A549 (cell line): ENCODE measurements around the gene GRIN2C.

ENCODE experiments used
- BHLHE40 ChIP-seq: IDR thresholded peaks from 2 replicates; pipeline ENCODE4 v1.6.1; 2012; ENCODE audit warnings: low read depth, low read length, inconsistent platforms
- CTCF ChIP-seq: fragments of >200 bp; sonication (Bioruptor Twin); formaldehyde crosslinking; IDR thresholded peaks from 3 replicates; pipeline ENCODE4 v1.5.1; 2016
- GATA3 ChIP-seq: IDR thresholded peaks from 2 replicates; pipeline ENCODE4 v1.6.1; 2012; ENCODE audit warnings: borderline replicate concordance
- HOXA7 ChIP-seq: fragments of 250-450 bp; sonication (Bioruptor Pico); IDR thresholded peaks from 2 replicates; pipeline ENCODE4 v1.5.0; 2020; ENCODE audit warnings: mild to moderate bottlenecking, moderate library complexity
- MYC ChIP-seq: IDR thresholded peaks from 2 replicates; pipeline ENCODE4 v1.6.1; 2012; ENCODE audit warnings: mild to moderate bottlenecking, inconsistent platforms, low read length, improper control_type of control experiment, borderline replicate concordance
- PBX3 ChIP-seq: IDR thresholded peaks from 2 replicates; pipeline ENCODE4 v1.6.1; 2012
- POLR2A ChIP-seq: IDR thresholded peaks from 2 replicates; pipeline ENCODE4 v1.6.1; 2012; ENCODE audit warnings: mild to moderate bottlenecking, low read length
- RAD21 ChIP-seq, 2 experiments: fragments of >200 bp in 1 of 2; sonication (Bioruptor Twin) in 1 of 2; formaldehyde crosslinking in 1 of 2; IDR thresholded peaks in 1 of 2; conservative IDR thresholded peaks in 1 of 2; 2 replicates in 1 of 2; 3 replicates in 1 of 2; pipeline ENCODE4 v1.6.1; 2012 to 2018; ENCODE audit warnings: inconsistent platforms in 1 of 2
- RCOR1 ChIP-seq: fragments of 150-350 bp; IDR thresholded peaks from 2 replicates; pipeline ENCODE4 v1.6.1; 2014; ENCODE audit warnings: antibody characterized with exemption, low read length, low read depth
- RFX5 ChIP-seq: fragments of 450-650 bp; IDR thresholded peaks from 2 replicates; pipeline ENCODE4 v1.7.1; 2014; ENCODE audit warnings: antibody characterized with exemption, mild to moderate bottlenecking, moderate library complexity
- ZNF302 ChIP-seq: fragments of 250-450 bp; sonication (Bioruptor Pico); IDR thresholded peaks from 2 replicates; pipeline ENCODE4 v1.9.0; 2021; ENCODE audit warnings: inconsistent platforms, mild to moderate bottlenecking, moderate library complexity
- TF ChIP-seq, protein P1 (sequence below): fragments of 200-600 bp; sonication (generic); IDR thresholded peaks from 2 replicates; pipeline ENCODE4 v1.6.1; 2016; ENCODE audit warnings: antibody characterized with exemption, mild to moderate bottlenecking, moderate library complexity
- TF ChIP-seq, protein P2 (sequence below): fragments of 450-650 bp; IDR thresholded peaks from 2 replicates; pipeline ENCODE4 v1.6.1; 2014; ENCODE audit warnings: antibody characterized with exemption

GRCh38 chr17:74798239-74798707 is 61.4 kb downstream of the GRIN2C start:
- TF ChIP-seq CTCF (no peak), MYC (no peak), POLR2A (no peak), GATA3 (no peak), PBX3 (no peak), ZNF302 (CRISPR knock-in tag) (no peak), RAD21 (conservative IDR thresholded peaks at IDR 0.05 in 1 of 2, IDR thresholded peaks at IDR 0.05 in 1 of 2) (no peak), RFX5 (no peak), RCOR1 (no peak), BHLHE40 (no peak), HOXA7 (no peak)
- TF ChIP-seq, protein P1, sequence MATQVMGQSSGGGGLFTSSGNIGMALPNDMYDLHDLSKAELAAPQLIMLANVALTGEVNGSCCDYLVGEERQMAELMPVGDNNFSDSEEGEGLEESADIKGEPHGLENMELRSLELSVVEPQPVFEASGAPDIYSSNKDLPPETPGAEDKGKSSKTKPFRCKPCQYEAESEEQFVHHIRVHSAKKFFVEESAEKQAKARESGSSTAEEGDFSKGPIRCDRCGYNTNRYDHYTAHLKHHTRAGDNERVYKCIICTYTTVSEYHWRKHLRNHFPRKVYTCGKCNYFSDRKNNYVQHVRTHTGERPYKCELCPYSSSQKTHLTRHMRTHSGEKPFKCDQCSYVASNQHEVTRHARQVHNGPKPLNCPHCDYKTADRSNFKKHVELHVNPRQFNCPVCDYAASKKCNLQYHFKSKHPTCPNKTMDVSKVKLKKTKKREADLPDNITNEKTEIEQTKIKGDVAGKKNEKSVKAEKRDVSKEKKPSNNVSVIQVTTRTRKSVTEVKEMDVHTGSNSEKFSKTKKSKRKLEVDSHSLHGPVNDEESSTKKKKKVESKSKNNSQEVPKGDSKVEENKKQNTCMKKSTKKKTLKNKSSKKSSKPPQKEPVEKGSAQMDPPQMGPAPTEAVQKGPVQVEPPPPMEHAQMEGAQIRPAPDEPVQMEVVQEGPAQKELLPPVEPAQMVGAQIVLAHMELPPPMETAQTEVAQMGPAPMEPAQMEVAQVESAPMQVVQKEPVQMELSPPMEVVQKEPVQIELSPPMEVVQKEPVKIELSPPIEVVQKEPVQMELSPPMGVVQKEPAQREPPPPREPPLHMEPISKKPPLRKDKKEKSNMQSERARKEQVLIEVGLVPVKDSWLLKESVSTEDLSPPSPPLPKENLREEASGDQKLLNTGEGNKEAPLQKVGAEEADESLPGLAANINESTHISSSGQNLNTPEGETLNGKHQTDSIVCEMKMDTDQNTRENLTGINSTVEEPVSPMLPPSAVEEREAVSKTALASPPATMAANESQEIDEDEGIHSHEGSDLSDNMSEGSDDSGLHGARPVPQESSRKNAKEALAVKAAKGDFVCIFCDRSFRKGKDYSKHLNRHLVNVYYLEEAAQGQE, result no peak
- TF ChIP-seq, protein P2, sequence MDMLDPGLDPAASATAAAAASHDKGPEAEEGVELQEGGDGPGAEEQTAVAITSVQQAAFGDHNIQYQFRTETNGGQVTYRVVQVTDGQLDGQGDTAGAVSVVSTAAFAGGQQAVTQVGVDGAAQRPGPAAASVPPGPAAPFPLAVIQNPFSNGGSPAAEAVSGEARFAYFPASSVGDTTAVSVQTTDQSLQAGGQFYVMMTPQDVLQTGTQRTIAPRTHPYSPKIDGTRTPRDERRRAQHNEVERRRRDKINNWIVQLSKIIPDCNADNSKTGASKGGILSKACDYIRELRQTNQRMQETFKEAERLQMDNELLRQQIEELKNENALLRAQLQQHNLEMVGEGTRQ, result no peak
